ENCODE results near the gene CD99.
"Not testable (repeated sequence)": the region's sequence is repeated elsewhere in the genome, so short reads cannot be mapped to it uniquely, and the experiment has no call there.

The CD99 gene

DNA sequence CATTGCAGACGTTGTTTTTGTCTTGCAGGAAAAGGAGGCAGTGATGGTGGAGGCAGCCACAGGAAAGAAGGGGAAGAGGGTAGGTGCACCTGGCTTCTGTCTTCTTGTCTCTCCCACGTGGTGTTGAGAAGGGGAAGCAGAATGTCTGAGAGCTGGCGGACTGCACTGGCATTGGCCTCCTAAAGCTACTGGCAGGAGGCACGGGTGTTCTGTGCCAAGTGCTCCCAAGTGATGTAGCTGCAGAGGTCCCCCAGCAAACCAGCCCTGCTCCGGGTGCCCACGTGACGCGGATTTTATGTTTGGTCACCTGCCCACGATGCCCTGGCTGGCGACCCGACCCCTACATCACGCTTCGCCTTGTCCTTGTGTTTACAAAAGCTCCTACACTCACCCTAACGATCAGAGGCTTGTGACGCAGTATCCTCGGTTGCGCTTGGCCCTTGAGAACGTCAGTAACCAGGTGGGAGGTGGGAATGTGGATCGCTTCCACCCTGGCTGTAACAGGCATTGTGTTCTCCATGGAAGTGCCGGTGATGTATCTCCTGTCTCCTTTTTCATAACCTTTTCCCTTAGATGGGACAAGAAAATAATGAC lies 32.3 kb downstream of the CD99 start:
- no peak for DNase-seq (ENCODE audit: low read depth)

DNA sequence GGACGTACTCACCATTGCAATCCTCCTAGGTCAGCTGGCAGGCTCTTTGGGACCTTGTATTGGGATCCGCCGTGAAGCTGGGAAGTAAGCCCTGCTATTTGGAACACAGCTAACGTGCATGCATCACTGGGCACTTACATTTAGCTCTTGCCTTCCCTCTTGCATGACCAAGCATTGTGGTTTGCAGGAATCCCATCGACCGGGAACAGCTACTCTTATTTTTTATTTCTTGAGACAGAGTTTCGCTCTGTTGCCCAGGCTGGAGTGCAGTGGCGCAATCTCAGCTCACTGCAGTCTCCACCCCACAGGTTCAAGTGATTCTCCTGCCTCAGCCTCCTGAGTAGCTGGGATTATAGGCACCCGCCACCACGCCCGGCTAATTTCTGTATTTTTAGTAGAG lies 36.2 kb downstream of the CD99 start:
- DNase-seq (ENCODE audit: low read depth), result not testable (repeated sequence)

DNA sequence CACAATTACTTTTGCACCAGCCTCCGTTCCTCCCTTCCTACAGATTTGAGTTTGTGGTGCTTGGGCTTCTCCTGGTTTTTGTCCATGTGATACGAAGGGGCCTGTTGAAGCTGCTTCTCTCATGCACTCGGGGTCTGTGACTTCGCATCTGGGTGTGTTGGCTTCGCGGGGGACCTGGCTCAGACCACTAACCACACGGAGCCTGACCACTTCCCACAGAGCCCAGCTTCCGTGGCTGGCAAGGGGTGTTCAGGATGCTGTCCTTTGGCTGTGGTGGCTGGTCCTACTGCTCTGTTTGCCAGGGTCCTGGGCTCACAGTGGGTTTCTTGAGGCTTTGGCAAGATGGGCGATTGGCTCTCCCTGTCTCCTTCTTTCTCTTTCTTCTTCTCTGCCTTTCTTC lies 41.0 kb downstream of the CD99 start:
- no peak for DNase-seq (ENCODE audit: low read depth)

- no peak for DNase-seq (ENCODE audit: low read depth)
Observed at GRCh38 chrX:2732649-2733048, 41.6 kb downstream of the CD99 start.

DNA sequence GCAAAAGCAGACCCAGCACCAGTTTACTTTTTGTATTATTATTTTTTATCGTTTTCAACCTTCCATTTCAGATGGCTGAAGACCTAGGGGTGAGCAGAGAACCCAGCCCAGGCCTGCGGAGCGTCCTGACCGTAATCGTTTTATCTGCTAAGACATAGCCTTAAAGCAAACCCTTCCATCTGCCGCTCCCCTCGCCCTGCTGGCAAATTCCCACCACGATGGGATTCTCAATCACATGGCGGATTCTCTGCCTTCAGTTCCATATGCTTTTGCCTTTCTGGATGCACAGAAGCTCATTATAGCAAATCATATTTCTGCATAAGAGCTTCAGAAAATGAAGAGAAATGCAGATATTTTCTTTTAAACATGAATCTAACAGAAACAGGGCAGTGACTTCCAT lies 42.2 kb downstream of the CD99 start:
- DNase-seq (ENCODE audit: low read depth), result no peak

- DNase-seq (ENCODE audit: low read depth), result no peak
Observed at GRCh38 chrX:2735270-2735669, 44.2 kb downstream of the CD99 start.

- DNase-seq (ENCODE audit: low read depth), result no peak
Observed at GRCh38 chrX:2740672-2741071, 49.6 kb downstream of the CD99 start.

DNA sequence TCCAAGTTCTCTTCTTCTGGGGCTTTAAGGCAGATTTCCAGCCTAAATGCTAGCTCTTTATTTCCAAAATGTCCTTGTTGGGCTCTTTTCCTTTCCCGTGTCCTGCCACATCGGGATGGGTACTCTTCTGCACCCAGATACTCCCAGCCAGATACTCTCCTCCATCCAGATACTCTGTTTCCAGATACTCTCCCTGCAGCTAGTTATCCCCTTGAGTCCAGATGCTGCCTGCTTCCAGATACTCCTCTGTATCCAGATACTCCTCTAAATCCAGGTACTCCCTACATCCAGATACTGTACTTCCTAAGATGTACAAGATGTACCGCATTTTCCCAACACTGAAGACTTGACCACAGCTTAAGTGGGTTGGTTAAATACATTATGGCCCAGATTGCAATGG lies 50.3 kb downstream of the CD99 start:
- DNase-seq (ENCODE audit: low read depth), result no peak

DNA sequence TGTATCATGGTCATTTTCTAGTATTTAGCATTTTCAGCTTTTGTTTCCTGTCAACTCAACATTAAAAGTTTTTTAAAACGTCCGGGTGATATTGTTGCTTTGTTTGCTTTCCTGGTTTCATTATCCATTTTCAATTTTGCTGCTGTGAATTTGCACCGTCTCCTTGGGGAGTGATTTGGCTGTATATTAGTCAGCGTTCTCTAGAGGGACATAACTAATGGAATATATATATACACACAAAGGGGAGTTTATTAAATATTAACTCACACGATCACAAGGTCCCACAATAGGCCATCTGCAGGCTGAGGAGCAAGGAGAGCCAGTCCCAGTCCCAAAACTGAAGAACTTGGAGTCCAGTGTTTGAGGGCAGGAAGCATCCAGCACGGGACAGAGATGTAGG lies 55.2 kb downstream of the CD99 start:
- DNase-seq (ENCODE audit: low read depth), result not testable (repeated sequence)

DNA sequence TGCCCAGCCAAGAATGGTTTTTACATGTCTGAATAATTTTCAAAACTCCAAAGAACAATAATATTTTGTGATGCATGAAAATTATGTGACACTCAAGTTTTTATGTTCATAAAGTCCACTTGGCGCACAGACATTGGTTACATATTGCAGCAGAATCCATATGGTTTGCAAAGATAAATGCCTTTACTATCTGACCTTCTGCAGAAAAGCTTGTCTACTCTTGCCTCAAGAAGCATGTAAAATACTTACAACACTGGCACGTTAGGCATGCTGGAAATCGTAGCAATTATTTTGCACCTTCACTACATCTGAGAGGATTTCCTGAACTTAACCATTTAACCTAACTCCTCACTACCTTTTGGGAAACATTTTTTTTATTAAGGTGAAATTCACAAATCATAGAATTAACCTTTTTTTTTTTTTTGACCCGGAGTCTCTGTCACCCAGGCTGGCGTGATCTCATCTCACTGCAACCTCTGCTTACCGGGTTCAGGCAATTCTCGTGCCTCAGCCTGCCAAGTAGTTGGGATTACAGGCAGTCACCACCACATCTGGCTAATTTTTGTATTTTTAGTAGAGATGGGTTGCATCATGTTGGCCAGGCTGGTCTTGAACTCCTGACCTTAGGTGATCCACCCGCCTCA lies 57.2 kb downstream of the CD99 start:
- no peak for DNase-seq (ENCODE audit: low read depth)

DNA sequence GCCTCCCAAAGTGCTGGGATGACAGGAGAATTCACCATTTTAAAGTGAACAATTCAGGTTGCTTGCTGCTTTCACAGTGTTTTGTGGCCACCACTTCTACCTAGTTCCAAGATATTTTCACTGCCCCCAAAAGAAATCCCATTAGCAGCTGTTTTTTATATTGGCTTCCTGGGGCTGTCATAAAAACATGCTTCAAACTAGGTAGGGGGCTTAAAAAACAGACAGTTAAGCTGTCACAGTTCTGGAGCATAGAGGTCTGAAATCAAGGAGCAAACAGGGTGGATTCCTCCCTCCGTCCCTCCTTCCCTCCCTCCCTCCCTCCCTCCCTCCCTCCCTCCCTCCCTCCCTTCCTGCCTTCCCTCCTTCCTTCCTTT lies 57.7 kb downstream of the CD99 start:
- DNase-seq (ENCODE audit: low read depth), result no peak

DNA sequence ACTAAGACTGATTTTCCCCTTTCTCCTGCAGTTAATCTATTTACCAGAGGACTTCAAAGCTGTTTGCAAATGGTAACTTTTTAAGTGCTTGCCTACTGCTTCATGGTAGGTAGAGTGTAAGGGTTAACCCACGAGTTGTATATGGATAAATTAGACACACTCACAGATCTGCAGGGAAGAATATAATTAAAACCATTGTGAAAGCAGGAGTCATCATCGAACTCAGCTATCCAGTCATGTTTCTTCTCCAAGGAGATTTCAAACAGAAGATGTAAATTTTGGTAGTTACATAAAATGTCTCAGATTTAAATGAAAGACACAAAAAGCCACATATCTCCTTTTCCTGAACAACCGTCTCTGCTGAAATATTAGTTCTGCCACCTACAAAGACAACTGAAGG lies 60.2 kb downstream of the CD99 start:
- no peak for DNase-seq (ENCODE audit: low read depth)

GRCh38 chrX:2751874-2752300 lies 60.8 kb downstream of the CD99 start, which contains the start of gene XG:
XG (plus strand) TSS chrX:2752040; CDS start chrX:2752275, 235 bp downstream.
- DNase-seq (ENCODE audit: low read depth), result not testable (repeated sequence)

DNA sequence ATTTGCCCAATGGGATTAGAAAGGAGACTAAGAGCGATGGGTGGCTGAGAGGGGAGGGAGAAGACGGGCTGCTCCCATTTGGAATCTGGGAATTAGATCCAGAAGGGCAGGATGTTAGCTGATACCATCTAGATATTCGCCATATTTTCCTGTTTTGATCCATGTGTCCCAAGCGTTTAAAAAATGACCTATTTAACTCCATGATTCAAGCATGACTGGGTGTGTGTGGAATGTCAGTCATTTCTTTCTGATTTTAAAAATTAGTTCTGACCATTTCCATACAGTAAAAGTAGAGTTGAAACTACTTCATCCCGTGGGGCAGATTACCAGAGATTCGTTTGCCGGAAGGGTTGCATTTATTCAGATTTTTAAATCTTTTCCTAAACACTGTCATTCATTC lies 61.3 kb downstream of the CD99 start:
- not testable (repeated sequence) for DNase-seq (ENCODE audit: low read depth)

- DNase-seq (ENCODE audit: low read depth), result not testable (repeated sequence)
Observed at GRCh38 chrX:2755163-2755715, 64.1 kb downstream of the CD99 start.

DNA sequence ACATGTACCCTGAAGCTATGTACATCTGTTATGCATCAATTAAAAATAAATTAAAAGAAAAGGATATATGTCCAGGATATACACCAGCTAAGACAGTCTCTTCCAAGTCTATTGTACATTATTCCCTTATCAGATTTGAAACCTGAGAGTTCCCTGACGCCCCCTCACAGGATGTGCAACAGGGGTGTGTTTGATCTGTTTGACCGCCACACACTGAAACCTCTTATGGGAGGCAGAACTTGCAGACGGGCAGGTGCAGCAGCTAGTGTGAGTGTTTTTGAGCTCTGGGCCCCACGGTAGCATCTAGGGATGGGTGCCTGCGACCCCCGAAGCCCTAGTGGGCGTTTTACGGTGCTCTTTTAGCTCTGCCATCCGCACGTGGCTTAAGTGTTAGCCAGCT lies 65.5 kb downstream of the CD99 start:
- DNase-seq (ENCODE audit: low read depth), result no peak

DNA sequence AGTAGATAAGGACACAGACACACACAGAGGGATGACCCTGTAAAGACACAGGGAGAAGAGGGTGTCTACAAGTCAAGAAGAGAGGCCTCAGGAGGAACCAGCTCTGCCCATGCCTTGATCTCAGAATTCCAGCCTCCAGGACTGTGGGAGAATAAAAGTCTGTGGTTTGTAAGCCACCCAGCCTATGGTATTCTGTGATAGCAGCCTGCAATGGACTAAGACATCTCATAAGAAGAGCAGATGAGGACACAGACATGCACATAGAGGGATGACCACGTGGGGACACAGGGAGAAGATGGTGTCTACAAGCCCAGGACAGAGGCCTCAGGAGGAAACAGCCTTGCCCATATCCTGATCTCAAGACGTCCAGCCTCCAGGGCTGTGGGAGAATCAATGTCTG lies 70.2 kb downstream of the CD99 start:
- no peak for DNase-seq (ENCODE audit: low read depth)

DNA sequence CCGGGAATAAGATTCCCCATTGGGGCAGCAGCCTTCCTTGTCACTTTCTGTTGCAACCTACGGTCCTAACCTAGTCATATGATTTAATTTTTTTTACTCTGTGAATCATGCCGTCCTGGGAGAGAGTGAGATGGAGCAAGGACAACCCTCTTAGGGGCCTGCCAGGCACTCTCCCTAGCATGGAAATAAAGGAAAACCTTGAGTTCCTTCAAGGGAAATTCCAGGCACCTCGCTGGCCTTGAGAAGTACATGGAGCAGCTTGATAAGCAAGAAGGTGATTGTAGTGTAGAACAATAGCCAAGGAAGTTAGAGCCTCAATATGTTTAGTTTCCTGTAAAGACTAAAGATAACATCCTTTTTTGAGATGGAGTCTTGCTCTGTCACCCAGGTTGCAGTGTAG lies 71.6 kb downstream of the CD99 start:
- DNase-seq (ENCODE audit: low read depth), result not testable (repeated sequence)

- DNase-seq (ENCODE audit: low read depth), result not testable (repeated sequence)
Observed at GRCh38 chrX:2764766-2765548, 73.9 kb downstream of the CD99 start.

- DNase-seq (ENCODE audit: low read depth), result no peak
Observed at GRCh38 chrX:2765549-2765830, 74.4 kb downstream of the CD99 start.

DNA sequence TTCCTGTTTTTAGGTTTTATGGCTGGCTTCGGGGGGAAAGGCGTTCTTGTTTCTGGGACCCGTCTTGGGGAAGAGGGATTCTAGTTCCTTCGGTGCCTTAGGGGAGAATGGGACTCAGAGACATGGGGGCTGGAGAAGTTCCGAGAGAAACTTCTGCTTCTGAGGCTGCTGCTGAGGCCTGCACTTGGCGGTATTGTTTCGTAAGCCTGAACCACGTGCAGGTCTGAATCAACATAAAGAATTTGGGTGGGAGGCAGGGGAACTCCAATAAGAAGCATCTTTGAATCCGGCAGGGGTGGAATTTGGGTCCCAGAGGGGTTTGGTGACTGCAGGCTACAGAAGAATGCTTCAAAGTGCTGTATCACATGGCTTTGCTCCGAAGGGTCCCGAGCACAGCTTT lies 75.8 kb downstream of the CD99 start:
- no peak for DNase-seq (ENCODE audit: low read depth)

- no peak for DNase-seq (ENCODE audit: low read depth)
Observed at GRCh38 chrX:2767631-2768455, 76.7 kb downstream of the CD99 start.
